NCI-H2227 (cell line): ENCODE data around the gene CPT1B.
A peak's percentile ranks its signal among the peaks of the same experiment; 100 is the strongest.

ENCODE experiments used
- DNase-seq: peaks from one replicate; lab custom pipeline; 2025; ENCODE audit not compliant: unreplicated experiment; lab: John Stamatoyannopoulos, UW

Gene CPT1B

DNA sequence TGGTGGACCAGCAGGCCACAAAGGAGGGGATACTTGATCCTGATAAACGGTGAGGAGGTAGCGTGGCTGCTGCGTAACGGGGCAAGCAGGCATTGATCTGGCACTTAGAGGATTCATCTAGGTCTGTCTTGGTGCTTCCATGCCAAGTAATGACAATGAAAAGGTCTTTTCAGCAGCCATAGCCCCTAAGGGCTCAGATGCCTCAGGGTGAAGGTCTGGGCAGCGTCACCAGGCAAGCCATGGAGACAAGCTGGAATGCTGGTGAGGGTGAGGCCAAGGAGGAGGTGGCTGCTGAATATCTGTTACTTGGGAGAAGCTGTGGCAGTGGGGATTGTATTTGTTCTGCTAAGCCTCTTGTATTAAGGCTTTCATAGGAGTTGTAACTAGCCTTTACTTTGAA lies 9.2 kb upstream of the CPT1B start:
- no peak for DNase-seq

DNA sequence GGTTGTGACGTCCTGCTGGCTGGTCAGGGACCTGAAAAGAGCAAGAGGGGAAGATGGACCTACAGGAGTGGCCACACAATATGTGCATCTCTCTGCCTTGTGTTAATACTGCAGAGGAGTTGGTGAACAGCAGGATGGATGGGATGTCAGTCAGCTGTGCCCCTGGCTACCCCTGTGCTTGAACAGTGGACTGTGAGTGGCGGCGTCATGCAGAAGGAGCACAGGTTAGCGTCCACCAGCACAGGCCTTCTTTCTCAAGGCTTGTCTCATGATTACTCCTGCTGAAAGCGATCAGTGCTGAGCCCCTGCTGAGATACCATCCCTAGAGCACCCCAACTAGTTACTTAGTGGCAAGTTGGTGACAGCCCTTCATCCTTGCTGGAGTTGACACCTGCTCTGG lies 8.2 kb upstream of the CPT1B start:
- DNase-seq: no peak

DNA sequence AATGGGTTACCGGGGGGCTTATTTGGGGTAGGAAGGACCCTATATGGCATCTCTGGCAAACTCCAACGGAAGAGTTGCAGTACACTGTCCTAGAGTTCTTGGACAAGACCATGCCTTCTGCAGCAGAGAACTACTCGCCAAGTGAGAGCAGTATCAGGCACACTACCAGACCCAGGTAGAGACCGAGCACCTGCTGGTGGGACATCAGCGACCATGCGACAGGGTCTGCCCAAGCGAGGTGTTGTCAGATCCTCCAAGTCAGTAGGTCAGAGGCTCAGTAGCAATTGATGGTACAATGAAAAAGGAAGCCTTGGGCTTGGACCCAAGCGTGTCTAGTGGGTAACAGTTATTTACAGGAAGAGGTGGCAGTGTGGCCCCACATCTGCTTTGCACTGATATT lies 7.6 kb upstream of the CPT1B start:
- no peak for DNase-seq

DNA sequence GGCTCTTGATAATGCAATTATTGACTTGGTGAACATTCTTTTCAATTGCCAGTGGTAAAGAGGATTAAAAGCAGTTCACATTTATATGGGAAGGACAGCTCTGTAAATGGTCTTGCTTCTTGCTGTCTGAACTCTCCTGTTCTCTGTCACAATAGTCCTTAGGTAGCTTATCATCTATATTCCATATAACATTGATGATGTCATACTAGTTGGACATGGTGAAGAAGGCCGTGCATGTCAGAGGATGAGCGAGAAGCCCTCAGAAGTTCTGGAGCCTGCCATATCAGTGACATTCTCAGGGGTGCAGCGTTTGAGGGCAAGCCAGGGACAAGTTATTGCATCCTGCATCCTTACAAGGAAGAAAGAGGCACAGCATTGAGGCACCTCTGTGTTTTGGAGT lies 7.0 kb upstream of the CPT1B start:
- no peak for DNase-seq

- no peak for DNase-seq
These were observed 6.2 kb upstream of the CPT1B start for GRCh38 chr22:50584106-50585096.

GRCh38 chr22:50583294-50583861 lies 5.2 kb upstream of the CPT1B start:
- peak; percentile 37 for DNase-seq

DNA sequence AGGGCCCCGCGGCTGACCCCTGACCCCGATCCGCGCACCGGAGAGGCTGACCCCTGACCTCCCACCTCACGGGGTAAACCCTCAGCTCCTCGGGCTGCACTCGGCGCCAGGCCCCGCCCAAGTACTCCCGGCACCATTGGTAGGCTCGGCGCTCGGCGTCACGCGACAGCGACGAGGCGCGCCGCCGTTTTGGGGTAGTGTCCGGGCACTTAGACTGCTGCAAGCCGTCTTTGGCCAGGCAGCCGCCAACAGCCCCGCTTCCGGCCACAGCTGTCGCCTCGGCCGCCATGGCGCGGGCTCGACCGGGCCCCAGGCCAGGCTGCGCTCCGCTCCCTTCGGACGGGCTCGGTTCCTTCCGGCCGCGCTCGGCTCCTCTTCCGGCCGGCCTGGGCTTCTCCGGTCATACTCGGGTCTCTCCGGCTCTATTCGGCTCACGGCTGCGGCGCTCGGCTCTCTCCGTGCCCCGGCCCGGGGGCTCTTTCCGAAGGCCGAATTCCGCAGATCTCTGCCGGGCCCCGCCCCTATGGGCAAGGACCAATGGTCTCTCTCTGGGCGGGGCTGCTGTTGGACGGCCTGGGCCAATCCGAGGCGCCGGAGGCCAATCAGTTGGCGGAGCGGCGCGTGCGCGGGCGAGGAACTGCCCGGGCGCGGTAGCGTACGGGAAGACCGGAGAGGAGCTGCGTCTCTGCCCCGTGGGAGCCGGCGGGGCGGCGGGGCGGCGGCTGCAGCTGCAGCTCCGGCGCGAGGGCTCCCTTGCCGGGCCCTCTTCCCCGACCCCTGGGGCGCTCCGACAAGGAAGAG lies 4.5 kb upstream of the CPT1B start, which contains the start of gene CHKB:
Gene CHKB (minus strand): TSS at position 357 of the 801 bp plus-strand sequence. CDS start 68 bp downstream, at position 289.
- peak; percentile 98 for DNase-seq

DNA sequence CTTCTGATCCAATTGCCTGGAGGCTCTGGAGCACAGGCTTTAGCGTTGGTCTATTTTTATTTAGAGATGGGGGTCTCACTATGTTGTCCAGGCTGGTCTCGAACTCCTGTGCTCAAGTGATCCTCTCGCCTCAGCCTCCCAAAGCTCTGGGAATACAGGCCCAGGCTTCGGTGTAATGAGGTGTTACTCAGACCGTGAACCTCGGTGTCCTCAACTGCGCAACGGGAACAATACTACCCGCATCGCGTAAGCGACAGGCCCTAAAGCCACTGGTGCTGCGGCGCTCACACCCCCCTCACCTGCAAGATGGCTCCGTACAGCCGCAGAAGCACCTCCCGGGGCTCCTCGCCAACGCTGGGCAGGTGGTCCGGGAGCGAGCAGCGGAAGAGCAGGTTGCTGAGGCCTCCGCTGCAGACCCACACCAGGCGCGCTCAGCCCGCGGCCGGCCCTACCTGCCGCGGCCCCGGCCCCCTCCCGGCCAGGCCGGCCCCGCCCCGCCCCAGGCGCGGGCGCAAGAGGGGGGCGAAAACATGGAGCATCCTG lies 3.8 kb upstream of the CPT1B start:
- peak; percentile 50 for DNase-seq

DNA sequence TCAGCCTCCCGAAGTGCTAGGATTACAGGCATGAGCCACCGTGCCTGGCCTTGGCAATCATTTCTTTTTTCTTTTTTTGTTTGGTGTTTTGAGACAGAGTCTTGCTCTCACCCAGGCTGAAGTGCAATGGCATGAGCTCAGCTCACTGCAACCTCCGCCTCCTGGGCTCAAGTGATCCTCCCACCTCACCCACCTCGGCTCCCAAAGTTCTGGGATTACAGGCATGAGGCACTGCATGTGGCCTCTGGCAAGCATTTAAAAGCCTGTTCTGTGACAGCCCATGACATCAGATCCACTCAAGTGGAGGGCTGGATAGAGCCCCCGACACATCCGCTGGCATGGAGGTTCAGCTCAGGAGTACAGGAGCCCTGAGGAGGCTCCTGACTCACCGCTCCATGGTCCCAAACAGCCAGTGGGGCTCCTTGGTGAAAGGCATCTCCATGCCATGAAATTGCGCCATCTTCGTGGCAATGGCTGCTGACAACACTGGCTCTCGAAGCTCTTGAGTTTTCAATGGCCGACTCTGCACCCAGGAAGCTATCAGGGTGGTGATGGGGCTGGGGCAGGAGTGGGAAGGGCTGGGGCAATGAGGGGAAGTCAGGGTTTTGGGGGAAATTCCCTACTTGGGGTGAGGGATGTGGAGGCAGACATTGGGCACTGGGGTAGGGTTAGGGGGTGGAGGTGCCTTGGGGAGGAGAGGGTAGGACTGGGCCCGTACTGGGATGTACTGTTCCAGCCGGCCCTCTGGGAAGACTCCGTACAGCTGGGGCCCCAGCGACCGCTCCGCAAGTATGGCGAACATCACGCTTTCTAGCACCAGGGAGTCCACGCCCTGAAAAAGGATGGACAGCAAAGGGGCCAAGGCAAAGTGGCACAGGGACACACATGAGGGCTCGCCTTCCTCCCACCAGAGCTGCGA lies 3.1 kb upstream of the CPT1B start:
- no peak for DNase-seq

GRCh38 chr22:50579752-50580151 lies 1.5 kb upstream of the CPT1B start:
- no peak for DNase-seq

DNA sequence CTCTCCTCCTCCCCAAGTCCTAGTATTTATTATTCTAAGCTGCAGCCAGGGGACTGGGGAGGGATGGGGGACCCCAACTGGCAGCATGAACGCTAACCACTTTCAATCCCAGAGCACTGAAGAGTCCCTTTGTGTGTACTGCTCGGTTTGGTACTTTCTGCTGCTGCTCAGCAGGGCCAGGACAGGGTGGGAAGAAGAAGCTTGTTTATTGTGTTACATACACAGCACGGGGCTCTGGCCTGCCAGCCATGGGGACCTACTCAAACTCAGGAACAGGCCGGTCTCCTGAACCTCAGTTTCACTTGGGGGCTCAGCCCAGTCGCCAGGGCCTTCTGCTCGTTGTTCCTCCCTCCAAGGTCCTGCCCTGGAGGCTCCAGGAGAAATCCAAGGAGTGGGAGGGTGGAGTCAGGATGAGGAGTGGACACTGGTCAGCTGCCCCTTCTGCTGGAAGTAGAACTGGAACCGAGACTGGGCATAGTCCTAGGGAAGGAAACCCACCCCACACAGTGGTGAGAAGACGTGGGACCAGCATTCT lies 616 bp upstream of the CPT1B start:
- no peak for DNase-seq

DNA sequence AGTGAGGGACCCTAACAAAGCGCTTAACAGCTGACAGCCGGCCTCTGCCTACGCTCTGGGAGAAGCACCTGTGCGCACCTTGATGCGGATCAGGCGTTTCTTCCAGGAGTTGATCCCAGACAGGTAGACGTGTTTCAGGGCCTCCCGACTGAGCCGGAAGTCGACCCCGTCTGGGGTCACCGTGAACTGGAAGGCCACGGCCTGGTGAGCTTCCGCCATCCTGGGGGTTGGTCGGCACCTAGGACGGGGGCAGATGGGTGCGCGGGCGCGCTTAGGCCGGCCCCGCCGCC lies 585 bp downstream of the CPT1B start:
- no peak for DNase-seq

GRCh38 chr22:50576806-50577696 lies 1.2 kb downstream of the CPT1B start:
- DNase-seq: no peak

GRCh38 chr22:50576070-50576469 lies 2.2 kb downstream of the CPT1B start:
- DNase-seq: peak; percentile 35

- DNase-seq: no peak
These were observed 2.7 kb downstream of the CPT1B start for GRCh38 chr22:50575426-50575941.

DNA sequence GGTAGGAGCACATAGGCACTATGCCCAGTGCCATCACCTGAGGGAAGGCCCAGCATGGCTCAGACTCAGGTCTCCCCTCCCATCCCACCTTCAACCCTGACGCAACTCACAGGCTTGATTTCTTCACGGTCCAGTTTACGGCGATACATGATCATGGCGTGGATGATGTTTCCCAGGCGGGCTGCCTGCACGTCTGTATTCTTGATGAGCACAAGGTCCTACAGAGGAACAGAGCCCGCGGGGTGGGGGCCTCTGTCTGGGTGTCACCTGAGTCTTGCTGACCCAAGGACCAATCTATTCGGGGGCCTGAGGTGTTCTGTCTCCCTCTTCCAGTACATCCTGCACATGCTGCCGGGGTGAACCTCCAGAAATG lies 3.9 kb downstream of the CPT1B start:
- no peak for DNase-seq

DNA sequence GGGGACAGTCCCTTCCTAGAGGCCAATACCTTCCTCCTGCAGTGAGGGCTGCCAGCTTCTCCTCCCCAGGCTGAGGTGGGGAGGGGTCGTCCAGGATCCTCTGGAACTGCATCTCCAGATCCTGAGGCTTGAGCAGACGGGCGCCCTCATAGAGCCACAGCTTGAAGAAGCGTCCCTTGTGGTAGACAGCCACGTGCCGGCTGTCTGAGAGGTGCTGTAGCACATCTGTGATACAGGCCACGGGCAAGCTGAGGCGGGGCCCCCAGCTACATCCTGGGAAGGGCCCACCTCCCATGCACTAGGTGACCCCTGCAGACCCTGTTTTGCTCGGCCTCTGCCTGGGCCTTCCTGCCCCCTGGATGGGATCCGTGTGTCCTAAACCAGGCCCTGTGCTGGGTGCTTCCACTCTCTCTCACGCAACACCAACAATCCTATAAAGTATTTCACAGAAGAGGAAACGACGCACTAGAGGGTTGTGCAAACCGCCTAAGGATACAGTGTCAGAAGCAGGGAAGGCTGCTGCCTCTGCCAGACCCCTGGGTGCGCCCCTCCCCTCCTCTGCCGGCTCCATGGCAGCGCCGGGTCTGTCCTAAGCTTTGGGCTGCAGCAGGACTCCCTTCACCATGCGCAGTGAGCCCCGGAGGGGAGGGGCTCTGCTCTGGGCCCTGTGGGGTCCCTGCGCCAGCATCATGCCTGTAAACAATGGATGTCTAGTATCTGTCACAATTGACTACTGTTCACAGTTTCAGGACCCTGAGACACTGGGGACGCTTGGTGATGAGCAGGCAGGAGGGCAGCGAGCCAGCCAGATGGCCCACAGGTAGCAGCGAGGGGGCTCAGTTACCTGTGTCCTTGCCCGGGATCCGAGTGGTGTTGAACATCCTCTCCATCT lies 4.5 kb downstream of the CPT1B start:
- no peak for DNase-seq

GRCh38 chr22:50572965-50573364 lies 5.3 kb downstream of the CPT1B start:
- DNase-seq: no peak
